Measurements from ENCODE around the gene INHBB.

The INHBB gene

GRCh38 chr2:120302301-120302700 is 43.6 kb upstream of the INHBB start:
- no peaks in the 10 kb centered on the region for H3K27me3 ChIP-seq (ENCODE audit: insufficient read depth, poor library complexity, severe bottlenecking)
- no peak overlapping the region for H3K27ac ChIP-seq (replicated peaks)
- no peak overlapping the region for H3K4me3 ChIP-seq (replicated peaks; ENCODE audit: insufficient read depth, low read length)
- no peak for DNase-seq (ENCODE audit: low read depth in 1 of 2, low spot score in 1 of 2)
- TF ChIP-seq CTCF (IDR thresholded peaks at IDR 0.05; ENCODE audit: insufficient read depth, low read length), result no peak
- no peak for TF ChIP-seq POLR2AphosphoS5 (IDR thresholded peaks at IDR 0.05; ENCODE audit: low read depth)
- TF ChIP-seq SPI1 (IDR thresholded peaks at IDR 0.05; ENCODE audit: borderline replicate concordance, low read depth), result no peak
- TF ChIP-seq GABPA (IDR thresholded peaks at IDR 0.05; ENCODE audit: low read depth), result no peak
- TF ChIP-seq REST (IDR thresholded peaks at IDR 0.05; ENCODE audit: insufficient replicate concordance, low read depth), result no peak

DNA sequence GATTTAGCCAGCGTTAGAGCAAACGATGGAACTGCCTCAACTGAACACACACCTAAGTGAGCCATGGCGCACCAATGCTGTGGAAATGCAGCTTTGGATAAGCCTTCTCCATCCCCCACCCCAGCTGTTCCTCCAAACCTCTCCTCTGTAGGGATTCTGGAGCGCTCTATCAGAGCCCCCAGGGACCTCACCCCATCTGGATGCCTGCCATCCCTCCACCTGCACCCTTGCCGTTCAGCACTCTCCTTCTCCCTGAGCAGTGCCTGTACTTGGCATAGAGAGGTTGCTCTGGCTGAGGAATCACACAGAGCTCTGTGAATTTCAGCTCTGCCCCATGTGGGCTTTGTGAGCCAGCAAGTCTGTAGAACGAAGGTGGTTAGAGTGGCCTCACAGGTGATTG is 42.8 kb upstream of the INHBB start:
- H3K27ac ChIP-seq (replicated peaks), result no peak overlapping the region
- H3K4me3 ChIP-seq (replicated peaks; ENCODE audit: insufficient read depth, low read length), result no peak overlapping the region
- TF ChIP-seq SPI1 (IDR thresholded peaks at IDR 0.05; ENCODE audit: borderline replicate concordance, low read depth) (no peak), GABPA (IDR thresholded peaks at IDR 0.05; ENCODE audit: low read depth) (no peak), REST (IDR thresholded peaks at IDR 0.05; ENCODE audit: insufficient replicate concordance, low read depth) (no peak), POLR2AphosphoS5 (IDR thresholded peaks at IDR 0.05; ENCODE audit: low read depth) (no peak), CTCF (IDR thresholded peaks at IDR 0.05; ENCODE audit: insufficient read depth, low read length) (no peak)
- no peak for DNase-seq (ENCODE audit: low read depth in 1 of 2, low spot score in 1 of 2)
- no peaks in the 10 kb centered on the region for H3K27me3 ChIP-seq (ENCODE audit: insufficient read depth, poor library complexity, severe bottlenecking)

DNA sequence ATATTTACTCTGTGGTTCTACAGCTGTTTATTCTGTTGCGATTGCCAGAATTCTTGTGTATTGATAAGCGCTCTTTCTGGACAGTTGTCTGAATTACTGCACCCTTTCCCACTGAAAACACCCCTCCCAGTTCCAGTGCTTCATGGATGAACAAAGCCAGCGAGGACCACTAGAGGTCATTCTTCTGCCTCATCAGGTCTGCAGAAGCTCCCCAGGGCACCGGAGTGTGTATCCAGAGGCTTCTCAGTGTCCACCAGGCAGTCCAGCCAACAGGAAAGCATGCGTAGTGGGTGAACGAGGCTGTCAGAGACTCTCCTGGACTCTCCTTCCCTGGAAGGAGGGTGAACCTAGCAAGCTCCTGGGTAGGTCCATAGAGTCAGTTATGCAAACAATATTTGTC is 40.6 kb upstream of the INHBB start:
- no peak overlapping the region for H3K27ac ChIP-seq (replicated peaks)
- no peak overlapping the region for H3K4me3 ChIP-seq (replicated peaks; ENCODE audit: insufficient read depth, low read length)
- H3K27me3 ChIP-seq (ENCODE audit: insufficient read depth, poor library complexity, severe bottlenecking), result no peaks in the 10 kb centered on the region
- no peak for DNase-seq (ENCODE audit: low read depth in 1 of 2, low spot score in 1 of 2)
- no peak for TF ChIP-seq SPI1 (IDR thresholded peaks at IDR 0.05; ENCODE audit: borderline replicate concordance, low read depth)
- no peak for TF ChIP-seq REST (IDR thresholded peaks at IDR 0.05; ENCODE audit: insufficient replicate concordance, low read depth)
- no peak for TF ChIP-seq CTCF (IDR thresholded peaks at IDR 0.05; ENCODE audit: insufficient read depth, low read length)
- no peak for TF ChIP-seq POLR2AphosphoS5 (IDR thresholded peaks at IDR 0.05; ENCODE audit: low read depth)
- no peak for TF ChIP-seq GABPA (IDR thresholded peaks at IDR 0.05; ENCODE audit: low read depth)
